ENCODE measurements around the gene YTHDF1. TPM values are rescaled to one million over a fixed set of nuclear protein-coding genes. Genes with fewer than 3 reads are reported as not detected.

Gene YTHDF1
- total RNA-seq, 6 donors from 2014 or later, result 29.3 to 42.1 (median 31.6) TPM

GRCh38 chr20:63175038-63175895 lies 40.7 kb downstream of the YTHDF1 start:
- DNase-seq (peak in 1 of 2 donors; percentile 70), ATAC-seq (ENCODE audit: low FRiP score in 2 of 2) (no peak)
- Histone ChIP-seq H3K27me3 (peaks cover 0 to 78% (median 51%) of the 10 kb centered on the region in 4 donors), H3K9me3 (no peaks in the 10 kb centered on the region), H3K27ac (no peak overlapping the region), H3K4me1 (peaks cover 25 to 50% (median 27%) of the 10 kb centered on the region in 4 donors), H3K4me3 (no peak overlapping the region), H3K36me3 (no peaks in the 10 kb centered on the region)
- TF ChIP-seq POLR2A (IDR thresholded peaks at IDR 0.05) (no peak), CTCF (IDR thresholded peaks at IDR 0.05) (no peak), EP300 (IDR thresholded peaks at IDR 0.05) (no peak), POLR2AphosphoS5 (IDR thresholded peaks at IDR 0.05) (no peak)
- WGBS, 2 donors, result 4 to 5% methylated on average over 37 to 46 of the region's 77 CpGs

GRCh38 chr20:63174309-63175037 lies 41.5 kb downstream of the YTHDF1 start:
- Histone ChIP-seq H3K27me3 (peaks cover 0 to 70% (median 47%) of the 10 kb centered on the region in 4 donors), H3K36me3 (no peaks in the 10 kb centered on the region), H3K9me3 (no peaks in the 10 kb centered on the region), H3K27ac (no peak overlapping the region), H3K4me1 (peaks cover 23 to 46% (median 24%) of the 10 kb centered on the region in 4 donors), H3K4me3 (no peak overlapping the region)
- WGBS, 2 donors, result 0 to 13% methylated on average over 9 to 14 of the region's 16 CpGs
- TF ChIP-seq EP300 (IDR thresholded peaks at IDR 0.05) (no peak), POLR2AphosphoS5 (IDR thresholded peaks at IDR 0.05) (no peak), POLR2A (IDR thresholded peaks at IDR 0.05) (no peak), CTCF (IDR thresholded peaks at IDR 0.05) (no peak)
- no peak for ATAC-seq (ENCODE audit: low FRiP score in 2 of 2)
- DNase-seq, result peak in 1 of 2 donors; percentile 38

- ATAC-seq (ENCODE audit: low FRiP score in 2 of 2) (no peak), DNase-seq (peak in 1 of 2 donors; percentile 68)
- H3K27ac ChIP-seq, result no peak overlapping the region
- no peak overlapping the region for H3K4me3 ChIP-seq
- H3K4me1 ChIP-seq, result peaks cover 16 to 38% (median 16%) of the 10 kb centered on the region in 4 donors
- peaks cover 0 to 62% (median 40%) of the 10 kb centered on the region in 4 donors for H3K27me3 ChIP-seq
- H3K9me3 ChIP-seq, result no peaks in the 10 kb centered on the region
- 39 to 45% methylated on average over 8 to 19 of the region's 22 CpGs for WGBS, 2 donors
- TF ChIP-seq EP300 (IDR thresholded peaks at IDR 0.05) (no peak), POLR2A (IDR thresholded peaks at IDR 0.05) (no peak), CTCF (IDR thresholded peaks at IDR 0.05) (no peak), POLR2AphosphoS5 (IDR thresholded peaks at IDR 0.05) (no peak)
- no peaks in the 10 kb centered on the region for H3K36me3 ChIP-seq
These were observed 42.3 kb downstream of the YTHDF1 start for GRCh38 chr20:63173552-63174191.

GRCh38 chr20:63172726-63173125 lies 43.2 kb downstream of the YTHDF1 start:
- H3K27me3 ChIP-seq, result peaks cover 0 to 52% (median 33%) of the 10 kb centered on the region in 4 donors
- no peak for ATAC-seq (ENCODE audit: low FRiP score in 2 of 2)
- H3K4me1 ChIP-seq, result peaks cover 7 to 28% (median 8%) of the 10 kb centered on the region in 4 donors
- no peak overlapping the region for H3K27ac ChIP-seq
- no peak overlapping the region for H3K4me3 ChIP-seq
- TF ChIP-seq EP300 (IDR thresholded peaks at IDR 0.05) (no peak), CTCF (IDR thresholded peaks at IDR 0.05) (no peak), POLR2A (IDR thresholded peaks at IDR 0.05) (no peak), POLR2AphosphoS5 (IDR thresholded peaks at IDR 0.05) (no peak)
- no peaks in the 10 kb centered on the region for H3K36me3 ChIP-seq
- DNase-seq, result peak in 1 of 2 donors; percentile 40
- H3K9me3 ChIP-seq, result no peaks in the 10 kb centered on the region
- WGBS, 2 donors, result 44 to 52% methylated on average over 4 to 8 of the region's 8 CpGs

Measured in upper lobe of left lung (tissue), 6 donors.